Stimulated activated CD8-positive, alpha-beta memory T cell treated with anti-CD3 and anti-CD28 coated beads, Interleukin-2, amount 100 ng/mL, for 1 hour (primary cell): ENCODE data around the gene THY1.
"Not testable (repeated sequence)": the region's sequence is repeated elsewhere in the genome, so short reads cannot be mapped to it uniquely, and the experiment has no call there.

Experiments
- DNase-seq, 2 donors: peaks; one replicate each; pipeline ENCODE4 v3.0.0-alpha.2; 2020; ENCODE audit warnings: low read depth in 2 of 2

Gene THY1

GRCh38 chr11:119382513-119382912 is 40.5 kb downstream of the THY1 start:
- DNase-seq = not testable (repeated sequence)

GRCh38 chr11:119382101-119382500 is 40.9 kb downstream of the THY1 start:
- DNase-seq = no peak

- peak; percentile 94 for DNase-seq
Observed at GRCh38 chr11:119381181-119381988, 41.6 kb downstream of the THY1 start, which contains the start of gene USP2. TSS of gene USP2 (minus strand) at chr11:119381690. CDS start at chr11:119373480, 8,210 bp downstream.

GRCh38 chr11:119380827-119381180 is 42.2 kb downstream of the THY1 start:
- no peak for DNase-seq

GRCh38 chr11:119380160-119380826 is 42.7 kb downstream of the THY1 start:
- no peak for DNase-seq

- no peak for DNase-seq
Observed at GRCh38 chr11:119378851-119379465, 44.0 kb downstream of the THY1 start.

- no peak for DNase-seq
Observed at GRCh38 chr11:119377961-119378667, 44.9 kb downstream of the THY1 start.

- no peak for DNase-seq
Observed at GRCh38 chr11:119377112-119377901, 45.7 kb downstream of the THY1 start.

- DNase-seq = no peak
Observed at GRCh38 chr11:119376197-119376847, 46.6 kb downstream of the THY1 start.

- no peak for DNase-seq
Observed at GRCh38 chr11:119375337-119376196, 47.4 kb downstream of the THY1 start.

GRCh38 chr11:119374632-119375336 is 48.2 kb downstream of the THY1 start:
- no peak for DNase-seq

GRCh38 chr11:119373921-119374631 is 48.9 kb downstream of the THY1 start:
- no peak for DNase-seq

GRCh38 chr11:119373059-119373920 is 49.7 kb downstream of the THY1 start:
- no peak for DNase-seq

GRCh38 chr11:119372260-119373058 is 50.5 kb downstream of the THY1 start:
- DNase-seq = no peak

GRCh38 chr11:119371778-119372182 is 51.2 kb downstream of the THY1 start:
- no peak for DNase-seq

- DNase-seq = no peak
Observed at GRCh38 chr11:119371067-119371601, 51.8 kb downstream of the THY1 start.
